ENCODE measurements around the gene KHSRP.

DNA sequence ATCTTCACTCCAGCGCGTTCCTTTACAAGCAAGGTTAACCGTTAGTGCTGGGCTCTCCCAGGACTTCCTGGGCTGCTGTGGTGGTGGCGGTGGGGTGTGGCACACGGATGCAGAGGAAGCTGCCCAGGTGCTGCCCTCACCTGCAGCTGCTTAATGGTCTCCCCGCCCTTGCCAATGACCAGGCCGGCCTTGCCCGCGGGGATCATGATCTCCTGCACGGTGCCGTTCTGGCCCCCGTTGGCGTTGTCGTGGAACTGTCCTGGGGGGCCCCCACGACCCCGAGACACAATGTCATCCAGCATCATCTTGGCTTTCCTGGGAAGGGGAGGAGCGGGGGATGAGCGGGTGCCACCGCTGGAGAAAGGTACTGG, 6.1 kb downstream of the KHSRP start:
- TF ChIP-seq, protein P1, sequence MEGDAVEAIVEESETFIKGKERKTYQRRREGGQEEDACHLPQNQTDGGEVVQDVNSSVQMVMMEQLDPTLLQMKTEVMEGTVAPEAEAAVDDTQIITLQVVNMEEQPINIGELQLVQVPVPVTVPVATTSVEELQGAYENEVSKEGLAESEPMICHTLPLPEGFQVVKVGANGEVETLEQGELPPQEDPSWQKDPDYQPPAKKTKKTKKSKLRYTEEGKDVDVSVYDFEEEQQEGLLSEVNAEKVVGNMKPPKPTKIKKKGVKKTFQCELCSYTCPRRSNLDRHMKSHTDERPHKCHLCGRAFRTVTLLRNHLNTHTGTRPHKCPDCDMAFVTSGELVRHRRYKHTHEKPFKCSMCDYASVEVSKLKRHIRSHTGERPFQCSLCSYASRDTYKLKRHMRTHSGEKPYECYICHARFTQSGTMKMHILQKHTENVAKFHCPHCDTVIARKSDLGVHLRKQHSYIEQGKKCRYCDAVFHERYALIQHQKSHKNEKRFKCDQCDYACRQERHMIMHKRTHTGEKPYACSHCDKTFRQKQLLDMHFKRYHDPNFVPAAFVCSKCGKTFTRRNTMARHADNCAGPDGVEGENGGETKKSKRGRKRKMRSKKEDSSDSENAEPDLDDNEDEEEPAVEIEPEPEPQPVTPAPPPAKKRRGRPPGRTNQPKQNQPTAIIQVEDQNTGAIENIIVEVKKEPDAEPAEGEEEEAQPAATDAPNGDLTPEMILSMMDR (IDR thresholded peaks at IDR 0.05): no peak
- no peak for TF ChIP-seq ZFX (IDR thresholded peaks at IDR 0.05; ENCODE audit: borderline replicate concordance)
